ENCODE results near the gene BMX.

DNA sequence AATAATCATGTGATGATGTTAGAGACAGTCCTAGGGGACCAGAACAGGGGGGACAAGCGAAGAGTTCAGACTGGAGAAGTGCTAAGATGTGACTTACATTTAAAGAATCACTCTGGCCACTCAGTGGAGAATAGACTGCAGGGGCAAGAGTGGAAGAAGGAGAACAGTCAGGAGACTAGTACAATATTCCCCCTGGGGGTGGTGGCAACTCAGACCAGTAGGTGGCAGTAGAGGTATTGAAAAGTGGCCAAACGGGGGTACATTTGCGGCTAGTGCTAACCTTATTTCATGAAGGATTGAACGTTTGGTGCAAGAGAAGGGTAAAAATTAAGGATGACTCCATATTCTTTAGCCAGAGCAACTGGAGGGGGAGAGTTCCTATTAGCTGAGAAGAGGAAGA, 2.7 kb upstream of the BMX start:
- no peak for TF ChIP-seq CREB1 (IDR thresholded peaks at IDR 0.05)
- TF ChIP-seq CREB1 (CRISPR knock-in tag; IDR thresholded peaks at IDR 0.05): no peak
- no peak for TF ChIP-seq EGR1 (conservative IDR thresholded peaks at IDR 0.05)
- no peak for TF ChIP-seq FOS (IDR thresholded peaks at IDR 0.05; ENCODE audit: extremely low read depth, insufficient read length)
